A549 (cell line): Measurements from ENCODE around the gene RXRA.
A peak's percentile ranks its signal among the peaks of the same experiment; 100 is the strongest.

Experiments
- CEBPB ChIP-seq, 2 experiments: fragments of >200 bp in 1 of 2; sonication (Bioruptor Twin) in 1 of 2; formaldehyde crosslinking in 1 of 2; IDR thresholded peaks; 2 replicates each; pipeline ENCODE4 v1.6.1; 2012 to 2016
- CTCF ChIP-seq: fragments of >200 bp; sonication (Bioruptor Twin); formaldehyde crosslinking; IDR thresholded peaks from 3 replicates; pipeline ENCODE4 v1.5.1; 2016
- KDM1A ChIP-seq: fragments of 200-600 bp; sonication (generic); IDR thresholded peaks from 2 replicates; pipeline ENCODE4 v1.6.1; 2016; ENCODE audit warnings: low read depth, mild to moderate bottlenecking
- MAX ChIP-seq: IDR thresholded peaks from 2 replicates; pipeline ENCODE4 v1.6.1; 2012
- POLR2A ChIP-seq: IDR thresholded peaks from 2 replicates; pipeline ENCODE4 v1.6.1; 2012; ENCODE audit warnings: mild to moderate bottlenecking, low read length
- RARB ChIP-seq: fragments of 250-450 bp; sonication (Bioruptor Pico); IDR thresholded peaks from 2 replicates; pipeline ENCODE4 v1.8.0; 2021; ENCODE audit warnings: mild to moderate bottlenecking, moderate library complexity

- TF ChIP-seq MAX (no peak), CTCF (peak; percentile 36), POLR2A (no peak), RARB (CRISPR knock-in tag) (no peak), KDM1A (no peak), CEBPB (IDR thresholded peaks at IDR 0.05) (no peak)
Observed at GRCh38 chr9:134399435-134400056, 73.3 kb downstream of the RXRA start.
